Testis (tissue), 2 donors: ENCODE results near the gene MRGPRD.

Experiments used
- POLR2A ChIP-seq: fragments of 450-650 bp; IDR thresholded peaks from one replicate; pipeline ENCODE4 v1.6.1; 2017; ENCODE audit warnings: antibody characterized with exemption, mild to moderate bottlenecking, moderate library complexity
- TF ChIP-seq, protein P1 (sequence below), 3 experiments: fragments of 450-650 bp in 2 of 3; fragments of 200-600 bp in 1 of 3; sonication (generic) in 1 of 3; IDR thresholded peaks; one replicate each; pipeline ENCODE4 v1.5.1; 2016 to 2019; ENCODE audit warnings: antibody characterized with exemption in 3 of 3, mild to moderate bottlenecking in 2 of 3, moderate library complexity in 1 of 3

DNA sequence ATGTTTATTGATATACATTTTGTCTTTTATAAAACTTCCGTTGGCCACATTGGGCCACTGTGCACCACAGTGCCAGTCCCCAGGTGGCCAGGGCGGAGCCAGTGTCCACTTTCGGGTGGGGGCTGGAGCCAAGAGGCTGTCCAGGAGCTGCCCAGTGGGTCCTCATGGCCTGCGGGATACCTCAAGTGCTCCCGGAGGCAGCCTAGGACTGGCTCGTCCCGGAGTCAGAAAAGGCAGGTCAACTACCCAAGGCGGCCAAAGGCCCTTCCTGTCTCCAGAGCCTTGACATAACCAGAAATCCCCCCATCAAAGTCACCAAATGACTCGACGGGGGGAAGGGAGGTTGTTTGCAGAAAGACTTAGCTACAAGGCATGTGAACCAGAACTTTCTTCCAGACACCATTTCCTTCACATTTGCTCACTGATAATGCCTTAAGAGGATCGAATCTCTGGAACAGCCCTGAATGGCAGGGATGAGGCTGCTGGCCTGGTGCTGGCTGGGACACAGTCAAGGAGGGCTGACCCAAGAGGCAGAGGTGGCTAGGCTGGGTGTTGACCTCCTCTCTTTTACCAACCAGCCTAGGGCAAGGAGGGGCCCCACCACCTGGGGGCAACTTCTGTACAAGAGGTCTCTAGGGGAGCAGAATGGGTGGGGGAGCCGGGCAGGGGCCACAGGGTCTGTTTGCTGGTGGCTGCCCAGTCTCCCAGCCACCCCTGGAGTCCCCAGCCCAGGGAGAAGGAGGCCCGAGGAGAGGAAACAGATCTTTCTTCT lies 23.8 kb upstream of the MRGPRD start:
- TF ChIP-seq, protein P1, sequence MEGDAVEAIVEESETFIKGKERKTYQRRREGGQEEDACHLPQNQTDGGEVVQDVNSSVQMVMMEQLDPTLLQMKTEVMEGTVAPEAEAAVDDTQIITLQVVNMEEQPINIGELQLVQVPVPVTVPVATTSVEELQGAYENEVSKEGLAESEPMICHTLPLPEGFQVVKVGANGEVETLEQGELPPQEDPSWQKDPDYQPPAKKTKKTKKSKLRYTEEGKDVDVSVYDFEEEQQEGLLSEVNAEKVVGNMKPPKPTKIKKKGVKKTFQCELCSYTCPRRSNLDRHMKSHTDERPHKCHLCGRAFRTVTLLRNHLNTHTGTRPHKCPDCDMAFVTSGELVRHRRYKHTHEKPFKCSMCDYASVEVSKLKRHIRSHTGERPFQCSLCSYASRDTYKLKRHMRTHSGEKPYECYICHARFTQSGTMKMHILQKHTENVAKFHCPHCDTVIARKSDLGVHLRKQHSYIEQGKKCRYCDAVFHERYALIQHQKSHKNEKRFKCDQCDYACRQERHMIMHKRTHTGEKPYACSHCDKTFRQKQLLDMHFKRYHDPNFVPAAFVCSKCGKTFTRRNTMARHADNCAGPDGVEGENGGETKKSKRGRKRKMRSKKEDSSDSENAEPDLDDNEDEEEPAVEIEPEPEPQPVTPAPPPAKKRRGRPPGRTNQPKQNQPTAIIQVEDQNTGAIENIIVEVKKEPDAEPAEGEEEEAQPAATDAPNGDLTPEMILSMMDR (IDR thresholded peaks at IDR 0.05): no peak
- no peak for TF ChIP-seq POLR2A
